MCF 10A (cell line): ENCODE results near the gene RSL1D1. TPM values are rescaled to one million over a fixed set of nuclear protein-coding genes. Genes with fewer than 3 reads are reported as not detected.

Experiments
- BruUV-seq: library from RNA; stranded (reverse); fragments of 400-500 nt; replicated peaks from 2 replicates; lab custom pipeline; 2021; lab: Mats Ljungman, UMichigan
- CTCF ChIA-PET: fragments of 300-600 bp; sonication (Branson Sonifier 250); formaldehyde crosslinking; extraction: SDS; loops from one replicate; lab custom pipeline; 2021; ENCODE audit warnings: antibody characterized with exemption, inconsistent platforms; lab: Yijun Ruan, JAX
- POLR2A ChIA-PET: fragments of 300-600, 350-650 bp; sonication (Branson Sonifier 250); formaldehyde crosslinking; extraction: SDS; loops from one replicate; lab custom pipeline; 2020; ENCODE audit warnings: antibody characterized with exemption, inconsistent platforms; lab: Yijun Ruan, JAX
- DNase-seq: peaks from one replicate; pipeline ENCODE4 v3.0.0-alpha.2; 2018; ENCODE audit not compliant: unreplicated experiment
- H3K27ac Mint-ChIP-seq: one replicate; pipeline ENCODE4 v1.8.0; 2022; ENCODE audit warnings: mild to moderate bottlenecking, low read depth, mixed read lengths; ENCODE audit not compliant: unreplicated experiment
- H3K27me3 Mint-ChIP-seq: one replicate; pipeline ENCODE4 v1.8.0; 2022; ENCODE audit warnings: mixed read lengths; ENCODE audit not compliant: insufficient read depth, unreplicated experiment
- H3K36me3 Mint-ChIP-seq: one replicate; pipeline ENCODE4 v1.8.0; 2022; ENCODE audit warnings: mild to moderate bottlenecking, moderate library complexity, mixed read lengths; ENCODE audit not compliant: insufficient read depth, unreplicated experiment
- H3K4me1 Mint-ChIP-seq: one replicate; pipeline ENCODE4 v1.8.0; 2022; ENCODE audit warnings: mixed read lengths; ENCODE audit not compliant: insufficient read depth, unreplicated experiment
- H3K4me3 Mint-ChIP-seq: one replicate; pipeline ENCODE4 v1.8.0; 2022; ENCODE audit warnings: mild to moderate bottlenecking, moderate library complexity, mixed read lengths; ENCODE audit not compliant: unreplicated experiment
- H3K9me3 Mint-ChIP-seq: one replicate; pipeline ENCODE4 v1.8.0; 2022; ENCODE audit warnings: mixed read lengths; ENCODE audit not compliant: unreplicated experiment
- CTCF ChIP-seq: fragments of 200-600 bp; IDR thresholded peaks from one replicate; pipeline ENCODE4 v1.8.0; 2022; ENCODE audit warnings: antibody characterized with exemption, mild to moderate bottlenecking; ENCODE audit not compliant: unreplicated experiment
- intact Hi-C: fragments of 100-400 bp; cut with micrococcal nuclease; formaldehyde crosslinking; loops from 2 replicates; pipeline ENCODE4 v1.14.1; 2022
- total RNA-seq: library from RNA; stranded (reverse); gene quantifications from 2 replicates; pipeline ENCODE4 v1.2.3, GENCODE V29; 2022

The RSL1D1 gene
- total RNA-seq, 1 experiment from 2014 or later = 406 TPM

DNA sequence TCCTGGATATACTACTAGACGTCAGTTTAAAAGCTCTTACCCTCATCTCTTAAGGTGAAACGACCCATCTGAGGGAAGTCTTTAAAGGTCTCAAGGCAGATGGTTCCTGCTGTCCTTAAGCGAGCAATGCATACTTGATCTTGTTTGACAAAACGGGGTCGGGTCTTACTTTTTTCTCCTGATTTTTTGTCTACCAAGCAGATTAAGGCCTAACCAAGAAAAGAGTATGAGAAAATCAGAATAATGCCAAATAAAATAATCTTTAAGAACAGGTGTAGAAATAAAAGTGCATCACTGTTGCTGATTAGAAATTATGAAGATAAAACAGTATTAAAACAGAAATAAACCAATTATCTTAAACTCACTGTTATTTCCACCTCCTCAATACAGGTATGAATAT is 24.4 kb upstream of the RSL1D1 start:
- peaks cover 14% of the 10 kb centered on the region for H3K4me1 Mint-ChIP-seq
- ChIA-PET CTCF (interaction anchor here (1.6 to 1.7 kb wide), 2 partner anchors 40 to 78 kb away, joined by 4 read pairs; no protein-coding TSS in a partner anchor), POLR2A (interaction anchor here (0.9 kb wide), 1 partner anchor 25 kb away, joined by 3 read pairs; no protein-coding TSS in a partner anchor)
- no peak for DNase-seq
- peaks cover 91% of the 10 kb centered on the region for H3K36me3 Mint-ChIP-seq
- BruUV-seq = no TSS peak
- TF ChIP-seq CTCF = no peak
- H3K27me3 Mint-ChIP-seq = no peaks in the 10 kb centered on the region
- H3K27ac Mint-ChIP-seq = peak overlapping the region; percentile 19
- intact Hi-C loops = no loop called here
- no peak overlapping the region for H3K4me3 Mint-ChIP-seq
- H3K9me3 Mint-ChIP-seq = no peaks in the 10 kb centered on the region

DNA sequence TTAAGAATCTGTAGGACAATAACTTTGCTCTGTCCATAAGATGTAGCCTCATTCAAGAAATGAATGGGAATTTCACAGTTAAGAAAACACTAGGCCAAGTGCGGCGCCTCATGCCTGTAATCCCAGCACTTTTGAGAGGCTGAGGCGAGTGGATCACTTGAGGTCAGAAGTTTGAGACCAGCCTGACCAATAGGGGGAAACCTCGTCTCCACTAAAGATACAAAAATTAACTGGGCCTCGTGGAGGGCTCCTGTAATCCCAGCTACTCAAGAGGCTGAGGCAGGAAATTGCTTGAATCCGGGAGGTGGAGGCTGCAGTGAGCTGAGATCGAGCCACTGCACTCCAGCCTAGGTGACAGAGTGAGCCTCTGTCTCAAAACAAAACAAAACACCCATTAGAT is 19.9 kb upstream of the RSL1D1 start:
- ChIA-PET CTCF (interaction anchor here (0.7 to 1.1 kb wide), 3 partner anchors 12 to 42 kb away, joined by 3 read pairs; no protein-coding TSS in a partner anchor), POLR2A (no interaction called here)
- TF ChIP-seq CTCF = peak; percentile 7
- no peaks in the 10 kb centered on the region for H3K9me3 Mint-ChIP-seq
- H3K36me3 Mint-ChIP-seq = peaks cover 76% of the 10 kb centered on the region
- intact Hi-C loops = no loop called here
- no peaks in the 10 kb centered on the region for H3K27me3 Mint-ChIP-seq
- H3K4me3 Mint-ChIP-seq = no peak overlapping the region
- DNase-seq = peak; percentile 19
- no peak overlapping the region for H3K27ac Mint-ChIP-seq
- BruUV-seq = no TSS peak
- H3K4me1 Mint-ChIP-seq = peaks cover 6% of the 10 kb centered on the region

- POLR2A ChIA-PET = no interaction called here
- CTCF ChIA-PET = no interaction called here
- Mint-ChIP-seq H3K4me3 (no peak overlapping the region), H3K4me1 (peaks cover 6% of the 10 kb centered on the region), H3K36me3 (peaks cover 69% of the 10 kb centered on the region), H3K27ac (no peak overlapping the region), H3K9me3 (no peaks in the 10 kb centered on the region), H3K27me3 (no peaks in the 10 kb centered on the region)
- BruUV-seq = no TSS peak
- intact Hi-C loops = no loop called here
- DNase-seq = no peak
- TF ChIP-seq CTCF = no peak
These were observed 19.1 kb upstream of the RSL1D1 start for GRCh38 chr16:11870399-11870798.

- CTCF ChIA-PET = interaction anchor here (0.6 to 1.6 kb wide), 4 partner anchors 16 to 463 kb away, joined by 3 to 5 read pairs (median 4); no protein-coding TSS in a partner anchor
- peaks cover 6% of the 10 kb centered on the region for H3K4me1 Mint-ChIP-seq
- BruUV-seq = no TSS peak
- H3K27ac Mint-ChIP-seq = no peak overlapping the region
- POLR2A ChIA-PET = interaction anchor here (0.6 to 2.1 kb wide), 4 partner anchors 9 to 23 kb away, joined by 3 to 9 read pairs (median 4); partner anchors contain the start of gene RSL1D1
- no peak for DNase-seq
- intact Hi-C loops = no loop called here
- no peaks in the 10 kb centered on the region for H3K27me3 Mint-ChIP-seq
- H3K4me3 Mint-ChIP-seq = no peak overlapping the region
- H3K36me3 Mint-ChIP-seq = peaks cover 68% of the 10 kb centered on the region
- TF ChIP-seq CTCF = no peak
- no peaks in the 10 kb centered on the region for H3K9me3 Mint-ChIP-seq
These were observed 18.2 kb upstream of the RSL1D1 start for GRCh38 chr16:11869353-11870228.
